Skin epidermis (tissue), 12 donors: ENCODE results near the gene SOD1.
"Not testable (repeated sequence)": the region's sequence is repeated elsewhere in the genome, so short reads cannot be mapped to it uniquely, and the experiment has no call there.

Experiments
- H3K27ac ChIP-seq, 21 experiments: fragments of 200-600 bp; sonication (generic) in 11 of 21; one replicate each; pipeline ENCODE4 v1.5.0; 2020; ENCODE audit warnings: mild to moderate bottlenecking in 3 of 21, inconsistent platforms in 2 of 21, moderate library complexity in 2 of 21
- H3K4me3 ChIP-seq, 7 experiments: fragments of 200-600 bp; sonication (generic) in 2 of 7; one replicate each; pipeline ENCODE4 v1.5.0; 2020; ENCODE audit warnings: inconsistent platforms in 2 of 7, mild to moderate bottlenecking in 2 of 7, moderate library complexity in 1 of 7

SOD1 gene

DNA sequence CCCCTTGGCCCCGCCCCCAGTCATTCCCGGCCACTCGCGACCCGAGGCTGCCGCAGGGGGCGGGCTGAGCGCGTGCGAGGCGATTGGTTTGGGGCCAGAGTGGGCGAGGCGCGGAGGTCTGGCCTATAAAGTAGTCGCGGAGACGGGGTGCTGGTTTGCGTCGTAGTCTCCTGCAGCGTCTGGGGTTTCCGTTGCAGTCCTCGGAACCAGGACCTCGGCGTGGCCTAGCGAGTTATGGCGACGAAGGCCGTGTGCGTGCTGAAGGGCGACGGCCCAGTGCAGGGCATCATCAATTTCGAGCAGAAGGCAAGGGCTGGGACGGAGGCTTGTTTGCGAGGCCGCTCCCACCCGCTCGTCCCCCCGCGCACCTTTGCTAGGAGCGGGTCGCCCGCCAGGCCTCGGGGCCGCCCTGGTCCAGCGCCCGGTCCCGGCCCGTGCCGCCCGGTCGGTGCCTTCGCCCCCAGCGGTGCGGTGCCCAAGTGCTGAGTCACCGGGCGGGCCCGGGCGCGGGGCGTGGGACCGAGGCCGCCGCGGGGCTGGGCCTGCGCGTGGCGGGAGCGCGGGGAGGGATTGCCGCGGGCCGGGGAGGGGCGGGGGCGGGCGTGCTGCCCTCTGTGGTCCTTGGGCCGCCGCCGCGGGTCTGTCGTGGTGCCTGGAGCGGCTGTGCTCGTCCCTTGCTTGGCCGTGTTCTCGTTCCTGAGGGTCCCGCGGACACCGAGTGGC, at the start of gene SOD1:
Gene SOD1, plus strand, starts transcription at position 158 of the 723 bp plus-strand sequence. Its CDS starts 77 bp downstream, at position 235.
- H3K27ac ChIP-seq, result peak within 1 kb of the TSS; percentile 72 to 95 (median 87)
- H3K4me3 ChIP-seq, result peak within 1 kb of the TSS; percentile 44 to 83 (median 80)

DNA sequence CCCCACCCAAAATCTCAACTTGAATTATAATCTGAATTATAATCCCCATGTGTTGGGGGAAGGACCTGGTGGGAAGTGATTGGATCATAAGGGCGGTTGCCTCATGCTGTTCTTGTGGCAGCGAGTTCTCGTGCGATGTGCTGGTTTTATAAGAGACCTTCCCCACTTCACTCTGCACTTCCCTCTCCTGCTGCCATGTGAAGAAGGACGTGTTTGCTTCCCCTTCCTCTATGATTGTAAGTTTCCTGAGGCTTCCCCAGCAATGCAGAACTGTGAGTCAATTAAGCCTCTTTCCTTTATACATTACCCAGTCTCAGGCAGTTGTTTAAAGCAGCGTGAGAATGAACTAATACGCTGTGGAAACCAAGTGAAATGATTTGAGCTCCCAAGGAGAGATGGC, 48.0 kb upstream of the SOD1 start:
- Histone ChIP-seq H3K4me3 (no peak overlapping the region), H3K27ac (no peak overlapping the region)

DNA sequence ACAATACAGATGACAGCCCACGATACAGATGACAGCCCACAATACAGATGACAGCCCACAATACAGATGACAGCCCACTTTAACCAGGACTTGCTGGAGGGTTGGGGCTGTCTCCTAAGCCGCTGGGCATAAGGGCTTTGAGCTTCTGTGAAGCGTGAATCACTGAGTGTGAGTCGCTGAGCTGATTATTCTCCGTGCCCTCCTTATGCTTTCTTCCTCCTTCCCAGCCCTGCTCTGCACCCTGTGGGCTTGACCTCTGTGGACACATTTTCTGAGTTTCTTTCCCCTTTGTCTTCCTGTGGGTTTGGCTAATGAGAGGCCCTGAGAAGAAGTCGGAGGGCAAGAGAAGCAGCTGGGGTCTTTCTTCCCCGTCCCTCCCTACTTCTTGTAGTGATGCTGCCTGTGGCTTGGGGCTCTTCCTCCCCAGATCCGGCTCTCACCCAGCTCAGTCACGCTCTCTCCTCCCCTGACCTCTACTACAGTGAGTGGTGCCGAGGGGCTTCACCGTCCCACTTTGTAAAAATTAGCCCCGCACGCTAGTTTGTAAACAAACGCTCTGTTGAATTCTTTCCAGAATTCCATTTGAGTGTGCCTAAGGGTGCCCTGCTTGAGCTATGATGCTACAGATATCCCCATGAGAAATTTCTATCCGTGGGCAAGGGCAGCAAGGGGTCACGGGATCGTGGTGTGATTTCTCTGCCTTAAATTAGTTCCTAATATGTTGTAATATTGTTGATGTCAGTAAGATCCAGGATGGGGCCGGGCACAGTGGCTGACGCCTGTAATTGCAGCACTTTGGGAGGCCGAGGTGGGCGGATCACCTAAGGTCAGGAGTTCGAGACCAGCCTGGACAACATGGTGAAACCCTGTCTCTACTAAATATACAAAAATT, 46.4 kb upstream of the SOD1 start:
- no peak overlapping the region for H3K27ac ChIP-seq
- H3K4me3 ChIP-seq, result no peak overlapping the region

DNA sequence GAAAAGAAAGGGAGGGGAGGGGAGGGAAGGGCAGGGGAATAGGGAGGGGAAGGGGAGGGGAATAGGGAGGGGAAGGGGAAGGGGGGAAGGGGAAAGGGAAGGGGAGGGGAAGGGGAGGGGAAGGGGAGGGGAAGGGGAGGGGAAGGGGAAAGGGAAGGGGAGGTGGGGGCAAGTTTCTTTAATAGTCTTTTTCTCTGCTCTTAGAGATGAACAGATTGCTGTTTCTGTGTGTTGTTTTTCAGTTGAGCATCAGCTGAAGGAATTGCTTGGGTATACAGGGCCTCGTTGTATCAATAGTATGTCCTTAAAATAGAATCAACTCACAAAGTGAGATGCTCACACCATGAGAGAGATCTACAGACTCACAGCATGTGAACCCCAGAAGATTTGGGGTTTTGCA, 44.8 kb upstream of the SOD1 start:
- Histone ChIP-seq H3K4me3 (no peak overlapping the region), H3K27ac (no peak overlapping the region)

DNA sequence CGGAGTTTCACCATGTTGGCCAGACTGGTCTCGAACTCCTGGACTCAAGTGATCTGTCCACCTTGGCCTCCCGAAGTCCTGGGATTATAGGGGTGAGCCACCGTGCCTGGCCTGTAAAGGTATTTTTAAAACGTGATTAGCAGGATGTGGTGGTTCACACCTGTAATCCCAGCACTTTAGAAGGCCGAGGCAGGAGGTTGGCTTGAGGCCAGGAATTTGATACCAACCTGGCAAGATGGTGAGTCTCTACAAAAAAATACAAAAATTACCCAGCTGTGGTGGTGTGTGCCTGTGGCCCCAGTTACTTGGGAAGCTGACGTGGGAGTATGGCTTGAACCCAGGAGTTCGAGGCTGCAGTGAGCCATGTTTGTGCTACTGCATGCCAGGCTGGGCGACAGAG, 43.3 kb upstream of the SOD1 start:
- Histone ChIP-seq H3K27ac (no peak overlapping the region), H3K4me3 (no peak overlapping the region)

DNA sequence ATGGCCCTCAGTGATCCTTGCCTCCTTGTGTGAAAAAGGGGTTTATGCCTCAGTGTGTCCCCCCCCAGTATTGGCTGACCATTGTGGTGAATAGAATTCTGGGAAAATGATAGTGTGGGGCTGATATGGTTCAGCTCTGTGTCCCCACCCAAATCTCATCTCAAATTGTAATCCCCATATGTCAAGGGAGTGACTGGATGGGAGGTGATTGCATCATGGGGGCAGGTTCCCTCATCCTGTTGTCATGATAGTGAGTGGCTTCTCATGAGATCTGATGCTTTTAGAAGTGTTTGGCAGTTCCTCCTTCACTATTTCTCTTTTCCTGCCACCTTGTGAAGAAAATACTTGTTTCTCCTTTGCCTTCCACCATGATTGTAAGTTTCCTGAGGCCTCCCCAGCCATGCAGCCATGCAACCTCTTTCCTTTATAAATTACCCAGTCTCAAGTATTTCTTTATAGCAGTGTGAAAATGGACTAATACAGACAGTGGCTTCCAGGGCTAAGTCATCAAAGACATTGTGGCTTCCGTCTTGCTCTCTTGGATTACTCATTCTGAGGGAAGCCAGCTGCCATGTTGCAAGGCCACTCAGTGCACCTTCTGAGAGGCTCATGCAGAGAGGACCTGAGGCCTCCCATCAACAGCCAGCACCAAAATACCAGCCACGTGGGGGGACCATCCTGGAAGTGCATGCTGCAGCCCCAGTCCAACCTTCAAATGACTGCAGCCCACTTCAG, 40.6 kb upstream of the SOD1 start:
- H3K27ac ChIP-seq, result no peak overlapping the region
- no peak overlapping the region for H3K4me3 ChIP-seq

DNA sequence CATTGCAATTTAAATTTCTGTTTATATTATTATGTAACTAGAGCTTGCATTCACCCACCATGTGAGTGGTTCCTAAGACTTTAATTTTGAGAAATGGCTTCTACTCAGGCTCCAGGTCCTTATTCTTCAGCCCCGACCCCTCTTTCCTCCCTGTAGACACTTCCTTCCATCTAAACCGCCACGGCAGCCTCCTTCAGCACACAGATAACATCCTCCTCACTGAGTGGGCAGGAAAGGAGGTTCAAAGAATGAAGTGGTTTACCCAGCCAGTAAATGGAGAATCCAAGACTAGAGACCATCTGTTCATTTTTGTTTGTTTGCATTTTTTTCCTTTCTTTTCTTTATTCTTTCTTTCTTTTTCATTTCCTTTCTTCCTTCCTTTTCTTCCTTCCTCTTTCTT, 37.1 kb upstream of the SOD1 start:
- Histone ChIP-seq H3K4me3 (no peak overlapping the region), H3K27ac (no peak overlapping the region)

DNA sequence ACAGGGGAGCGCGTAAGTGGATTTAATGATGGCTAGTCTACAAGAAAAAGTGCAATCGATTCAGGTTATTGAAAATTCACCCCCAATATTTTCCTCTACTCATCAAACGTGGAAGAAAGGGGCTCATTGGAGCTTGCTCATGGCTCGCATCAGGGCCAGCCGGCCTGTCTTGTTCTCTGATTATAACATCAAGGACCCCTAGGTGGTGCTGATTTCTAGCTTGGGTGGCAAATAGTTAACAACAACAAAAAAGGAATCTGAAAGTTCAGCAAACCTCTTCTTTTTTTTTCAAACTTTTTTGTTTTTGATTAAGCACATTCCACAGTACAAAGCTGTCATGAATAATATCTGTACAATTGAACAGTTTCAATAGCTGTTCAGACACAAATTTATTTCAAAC, 35.8 kb upstream of the SOD1 start:
- no peak overlapping the region for H3K4me3 ChIP-seq
- no peak overlapping the region for H3K27ac ChIP-seq

DNA sequence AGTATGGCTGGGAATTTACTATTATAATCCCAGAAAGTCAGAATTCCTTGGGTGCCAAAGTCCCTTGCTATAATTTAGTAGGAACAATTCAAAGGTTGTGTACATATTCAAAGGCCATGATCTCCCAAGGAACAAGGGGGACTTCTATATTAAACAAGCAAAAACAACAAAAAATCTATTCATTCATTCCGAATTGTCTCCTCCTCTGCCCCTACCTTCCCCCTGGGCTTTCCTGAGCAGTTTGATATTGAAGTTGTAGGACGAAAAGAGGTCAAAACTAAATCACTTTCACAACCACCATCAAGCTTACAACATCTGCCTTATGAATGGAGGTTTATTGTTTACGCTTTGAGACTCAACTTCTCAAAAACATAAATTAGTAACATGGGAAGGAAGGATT, 35.3 kb upstream of the SOD1 start:
- Histone ChIP-seq H3K27ac (no peak overlapping the region), H3K4me3 (no peak overlapping the region)

DNA sequence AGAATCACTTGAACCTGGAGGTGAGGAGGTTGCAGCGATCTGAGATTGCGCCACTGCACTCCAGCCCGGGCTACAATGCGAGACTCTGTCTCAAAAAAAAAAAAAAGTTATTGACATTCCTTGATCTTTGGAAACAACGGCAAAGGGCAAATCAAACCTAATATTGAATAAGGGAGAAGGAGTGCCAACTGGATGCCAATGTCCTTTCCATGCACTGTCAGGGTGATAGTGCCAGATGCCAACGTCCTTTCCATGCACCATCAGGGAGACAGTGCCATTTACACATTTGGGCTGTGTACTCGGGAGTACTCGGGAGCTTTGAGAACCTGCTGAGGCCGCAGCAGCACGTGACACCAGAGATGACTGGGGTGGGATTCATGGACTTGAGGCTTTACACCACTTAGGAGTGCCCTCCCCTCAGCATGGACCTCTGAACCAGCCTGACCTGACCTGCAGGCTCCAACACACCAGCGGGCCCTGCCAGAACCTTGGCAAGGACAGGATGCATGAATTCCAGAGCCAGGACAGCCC, 34.5 kb upstream of the SOD1 start:
- Histone ChIP-seq H3K4me3 (no peak overlapping the region), H3K27ac (no peak overlapping the region)

DNA sequence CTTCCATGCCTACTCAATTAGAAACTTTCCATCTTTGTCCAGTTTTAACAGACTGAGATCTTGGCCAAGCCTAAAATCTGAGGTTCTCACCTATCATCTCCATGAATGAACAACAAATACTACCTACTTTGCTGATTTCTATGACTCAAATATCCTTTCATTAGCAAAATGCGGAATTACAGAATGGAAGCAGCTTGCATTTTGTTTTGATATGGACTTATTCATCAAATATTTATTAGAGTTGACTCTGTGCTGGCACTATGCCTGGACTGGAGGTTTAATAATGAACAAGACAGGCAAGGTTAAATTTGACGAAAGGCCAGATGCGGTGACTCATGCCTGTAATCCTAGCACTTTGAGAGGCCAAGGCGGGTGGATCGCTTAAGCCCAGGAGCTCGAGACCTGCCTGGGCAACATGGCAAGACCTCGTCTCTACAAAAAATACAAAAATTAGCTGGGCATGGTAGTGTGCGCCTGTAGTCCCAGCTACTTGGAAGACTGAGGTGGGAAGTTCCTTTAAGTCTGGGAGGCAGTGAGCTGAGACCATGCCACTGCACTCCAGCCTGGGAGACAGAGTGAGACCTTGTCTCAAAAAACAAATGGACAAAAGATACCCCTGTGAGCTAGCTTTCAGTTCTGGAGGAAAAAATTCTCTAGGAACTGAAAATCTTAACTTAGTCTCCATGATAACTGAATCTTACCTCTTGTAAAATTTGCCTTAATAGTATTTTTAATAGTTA, 29.4 kb upstream of the SOD1 start:
- Histone ChIP-seq H3K4me3 (no peak overlapping the region), H3K27ac (no peak overlapping the region)

DNA sequence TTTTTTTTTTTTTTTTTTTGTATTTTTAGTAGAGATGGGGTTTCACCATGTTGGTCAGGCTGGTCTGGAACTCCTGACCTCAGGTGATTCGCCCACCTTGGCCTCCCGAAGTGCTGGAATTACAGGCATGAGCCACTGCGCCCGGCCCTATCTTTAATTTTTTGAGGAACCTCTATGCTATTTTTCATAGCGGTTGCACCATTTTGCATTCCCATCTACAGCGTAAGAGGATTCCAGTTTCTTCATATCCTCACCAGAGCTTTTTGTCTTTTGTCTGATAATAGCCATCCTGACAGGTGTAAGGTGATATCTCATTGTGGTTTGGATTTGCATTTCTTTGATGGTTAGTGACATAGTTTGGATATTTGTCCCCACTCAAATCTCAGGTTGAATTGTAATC, 27.6 kb upstream of the SOD1 start:
- not testable (repeated sequence) for H3K27ac ChIP-seq, H3K4me3 ChIP-seq

DNA sequence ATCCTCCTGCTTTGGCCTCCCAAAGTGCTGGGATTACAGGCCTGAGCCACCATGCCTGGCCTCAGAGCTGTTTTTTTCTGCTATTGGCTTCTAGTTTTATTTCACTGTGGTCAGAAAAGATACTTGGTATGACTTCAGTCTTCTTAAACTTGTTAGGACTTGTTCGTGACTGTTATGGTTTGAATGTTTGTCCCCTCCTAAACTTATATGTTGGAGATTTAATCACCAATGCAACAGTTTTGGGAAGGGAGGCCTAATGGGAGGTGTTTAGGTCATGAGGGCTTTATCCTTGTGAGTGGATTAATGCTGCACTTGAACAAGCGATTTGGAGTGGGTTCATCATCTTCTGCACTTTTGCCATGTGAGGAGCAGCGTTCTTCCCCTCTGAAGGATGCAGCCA, 24.5 kb upstream of the SOD1 start:
- Histone ChIP-seq H3K27ac (no peak overlapping the region), H3K4me3 (no peak overlapping the region)

DNA sequence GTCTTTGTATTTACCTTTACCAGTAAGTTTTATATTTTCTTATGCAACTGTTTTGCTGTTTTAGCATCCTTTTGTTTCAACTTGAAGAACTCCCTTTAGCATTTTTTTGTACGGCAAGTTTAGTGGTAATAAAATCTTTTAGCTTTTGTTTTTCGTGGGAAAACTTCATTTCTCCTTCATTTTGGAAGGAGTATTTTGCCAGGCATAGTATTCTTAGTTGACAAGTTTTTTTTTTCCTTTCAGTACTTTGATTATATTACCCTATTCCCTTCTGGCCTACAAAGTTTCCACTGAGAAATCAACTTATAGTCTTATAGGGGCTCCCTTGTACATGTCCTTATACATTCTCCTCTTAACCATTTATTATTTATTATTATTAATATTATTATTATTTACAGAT, 22.6 kb upstream of the SOD1 start:
- Histone ChIP-seq H3K4me3 (no peak overlapping the region), H3K27ac (no peak overlapping the region)

DNA sequence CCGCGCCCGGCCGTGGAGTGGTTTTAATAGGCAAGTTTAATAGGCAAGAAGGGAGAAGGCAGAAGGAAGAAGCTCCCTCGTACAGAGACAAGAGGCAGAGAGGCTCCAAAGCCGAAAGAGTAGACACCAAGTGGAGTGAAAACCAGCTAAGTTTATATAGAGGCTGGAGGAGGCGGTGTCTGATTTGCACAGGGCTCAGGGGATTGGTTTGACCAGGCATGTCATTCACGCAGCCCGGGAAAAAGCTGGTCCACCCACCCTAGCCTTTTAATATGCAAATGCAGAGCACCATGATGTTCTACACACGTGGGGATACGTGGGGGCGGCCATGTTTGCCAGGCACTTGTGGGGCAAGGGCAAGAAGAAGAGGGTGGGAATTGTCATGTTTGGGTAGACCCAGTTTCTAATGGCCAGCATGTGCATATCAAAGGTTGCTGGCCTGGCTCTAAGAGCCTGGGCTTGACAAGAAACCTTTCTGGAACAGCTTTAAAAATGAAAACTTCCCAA, 18.0 kb upstream of the SOD1 start:
- no peak overlapping the region for H3K27ac ChIP-seq
- no peak overlapping the region for H3K4me3 ChIP-seq

DNA sequence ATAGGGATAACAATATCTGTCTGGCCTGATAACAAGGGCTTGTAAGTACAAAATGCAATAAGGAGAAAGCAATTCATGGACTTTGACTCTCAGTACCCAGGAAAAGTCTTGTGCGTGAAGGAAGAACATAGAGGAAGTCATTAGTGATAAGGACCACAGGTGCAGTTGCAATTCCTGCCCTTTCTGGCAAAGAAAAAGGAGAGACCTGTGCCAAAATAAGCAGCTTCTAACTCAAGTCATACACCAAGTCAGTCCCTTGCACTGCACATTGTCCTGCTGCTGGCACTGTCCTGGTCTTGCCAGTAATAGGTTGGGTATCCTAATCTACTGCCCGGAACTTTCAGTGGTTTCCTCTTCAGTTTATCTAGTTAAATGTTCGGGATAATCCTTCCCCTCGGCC, 14.8 kb upstream of the SOD1 start:
- H3K27ac ChIP-seq, result no peak overlapping the region
- H3K4me3 ChIP-seq, result no peak overlapping the region

DNA sequence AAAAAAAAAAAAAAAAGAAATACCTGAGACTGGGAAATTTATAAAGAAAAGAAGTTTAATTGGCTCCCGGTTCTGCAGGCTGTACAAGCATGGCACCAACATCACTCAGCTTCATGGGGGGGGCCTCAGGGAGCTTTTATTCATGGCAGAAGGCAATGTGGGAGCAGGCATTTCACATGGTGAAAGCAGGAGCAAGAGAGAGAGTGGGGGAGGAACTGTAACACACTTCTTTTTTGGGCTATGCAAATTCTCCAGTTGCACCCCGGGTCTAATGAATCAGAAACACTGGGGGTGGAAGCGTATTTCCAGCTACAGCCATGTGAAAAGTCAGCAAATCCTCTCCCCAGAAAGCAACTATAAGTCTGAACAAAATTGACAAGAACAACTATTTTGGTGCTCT, 11.8 kb upstream of the SOD1 start:
- Histone ChIP-seq H3K27ac (no peak overlapping the region), H3K4me3 (no peak overlapping the region)

DNA sequence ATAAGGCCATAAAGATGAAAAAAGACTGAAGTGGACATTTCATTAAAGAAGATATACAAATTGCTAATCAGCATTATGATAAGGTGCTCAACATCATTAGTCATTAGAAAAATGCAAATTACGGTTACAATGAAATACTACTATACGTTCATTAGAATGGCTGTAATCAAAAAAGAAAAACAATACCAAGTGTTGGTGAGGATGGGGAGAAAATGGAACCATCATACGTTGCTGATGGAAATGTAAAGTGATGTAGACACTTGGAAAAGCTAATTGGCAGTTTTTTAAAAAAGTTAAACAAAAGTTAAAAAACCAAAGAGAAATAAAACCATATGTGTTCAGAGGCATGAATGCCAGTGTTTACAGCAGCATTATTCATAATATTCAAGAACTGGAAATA, 8.6 kb upstream of the SOD1 start:
- H3K4me3 ChIP-seq, result no peak overlapping the region
- no peak overlapping the region for H3K27ac ChIP-seq

DNA sequence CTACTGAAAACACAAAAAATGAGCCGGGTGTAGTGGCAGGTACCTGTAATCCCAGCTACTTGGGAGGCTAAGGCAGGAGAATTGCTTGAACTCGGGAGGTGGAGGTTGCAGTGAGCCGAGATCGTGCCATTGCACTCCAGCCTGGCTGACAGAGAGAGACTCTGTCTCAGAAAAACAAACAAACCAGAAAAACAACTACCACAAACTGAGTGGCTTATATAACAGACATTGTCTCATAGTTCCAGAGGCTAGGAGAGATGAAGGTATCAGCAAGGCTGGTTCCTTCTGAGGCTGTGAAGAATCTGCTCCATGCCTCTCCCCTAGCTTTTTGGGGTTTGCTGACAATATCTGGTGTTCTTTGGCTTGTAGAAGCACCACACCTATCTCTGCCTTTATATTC, 8.0 kb upstream of the SOD1 start:
- not testable (repeated sequence) for H3K4me3 ChIP-seq, H3K27ac ChIP-seq

DNA sequence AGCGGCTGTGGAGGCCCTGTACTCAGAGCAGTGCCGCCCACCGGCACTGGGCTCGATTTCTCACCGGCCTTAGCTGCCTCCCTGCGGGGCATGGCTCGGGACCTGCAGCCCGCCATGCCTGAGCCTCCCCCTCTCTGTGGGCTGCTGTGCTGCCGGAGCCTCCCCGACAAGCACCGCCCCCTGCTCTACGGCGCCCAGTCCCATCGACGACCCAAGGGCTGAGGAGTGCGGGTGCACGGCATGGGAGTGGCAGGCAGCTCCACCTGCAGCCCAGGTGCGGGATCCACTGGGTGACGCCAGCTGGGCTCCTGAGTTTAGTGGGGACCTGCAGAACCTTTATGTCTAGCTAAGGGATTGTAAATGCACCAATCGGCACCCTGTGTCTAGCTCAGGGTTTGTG, 5.2 kb upstream of the SOD1 start:
- no peak overlapping the region for H3K27ac ChIP-seq
- H3K4me3 ChIP-seq, result no peak overlapping the region
